IMR-90 (cell line): Measurements from ENCODE around the gene HLA-DQA1. TPM values are rescaled to one million over a fixed set of nuclear protein-coding genes. Genes with fewer than 3 reads are reported as not detected.
"Not testable (repeated sequence)": the region's sequence is repeated elsewhere in the genome, so short reads cannot be mapped to it uniquely, and the experiment has no call there.

Experiments used
- ATAC-seq: fragments of 200-7000 bp; cut with Tn5 transposase; 2 replicates; pipeline ENCODE4 v1.9.1; 2020; ENCODE audit warnings: low read depth, mild to moderate bottlenecking, moderate library complexity
- BruUV-seq: library from RNA; stranded (reverse); fragments of 400-500 nt; replicated peaks from 2 replicates; lab custom pipeline; 2021; lab: Mats Ljungman, UMichigan
- CTCF ChIA-PET: fragments of 300-600 bp; formaldehyde crosslinking; extraction: SDS; loops from one replicate; lab custom pipeline; 2021; ENCODE audit warnings: antibody characterized with exemption; lab: Yijun Ruan, JAX
- POLR2A ChIA-PET: fragments of 300-600 bp; sonication (Branson Sonifier 250); formaldehyde crosslinking; loops from one replicate; lab custom pipeline; 2022; ENCODE audit warnings: antibody characterized with exemption; ENCODE audit not compliant: unreplicated experiment; lab: Charles Lee
- DNase-seq: peaks from one replicate; pipeline ENCODE4 v3.0.0; 2013
- H2AFZ ChIP-seq: replicated peaks from 2 replicates; pipeline ENCODE3; 2013; ENCODE audit warnings: low read length, mild to moderate bottlenecking; ENCODE audit not compliant: poor library complexity
- H2AK5ac ChIP-seq: 2 replicates; pipeline ENCODE4 v1.6.1; 2013; ENCODE audit warnings: low read depth, low read length, inconsistent platforms
- H2AK9ac ChIP-seq: replicated peaks from 2 replicates; pipeline ENCODE3; 2013; ENCODE audit warnings: mild to moderate bottlenecking, low read depth, low read length, moderate library complexity; ENCODE audit not compliant: poor library complexity
- H2BK120ac ChIP-seq: 2 replicates; pipeline ENCODE4 v1.6.1; 2013; ENCODE audit warnings: low read depth, low read length, inconsistent platforms
- H2BK15ac ChIP-seq: 3 replicates; pipeline ENCODE4 v1.6.1; 2013; ENCODE audit warnings: low read depth, low read length, inconsistent platforms
- H2BK20ac ChIP-seq: 2 replicates; pipeline ENCODE4 v1.6.1; 2013; ENCODE audit warnings: low read depth, mild to moderate bottlenecking, inconsistent platforms, low read length, moderate library complexity
- H2BK5ac ChIP-seq: 2 replicates; pipeline ENCODE4 v1.6.1; 2013; ENCODE audit warnings: mild to moderate bottlenecking, low read depth, low read length, inconsistent platforms; ENCODE audit not compliant: poor library complexity, severe bottlenecking
- H3K14ac ChIP-seq: replicated peaks from 2 replicates; pipeline ENCODE4 v1.6.1; 2013; ENCODE audit warnings: low read depth, low read length, inconsistent platforms
- H3K18ac ChIP-seq: 2 replicates; pipeline ENCODE4 v1.6.1; 2013; ENCODE audit warnings: low read depth, low read length, control low read depth
- H3K23ac ChIP-seq: 2 replicates; pipeline ENCODE4 v1.6.1; 2013; ENCODE audit warnings: low read depth, low read length, inconsistent platforms
- H3K27ac ChIP-seq: 2 replicates; pipeline ENCODE4 v1.5.1; 2013; ENCODE audit warnings: mild to moderate bottlenecking, control low read depth, low read length; ENCODE audit not compliant: insufficient read depth
- H3K27me3 ChIP-seq: 2 replicates; pipeline ENCODE4 v1.6.1; 2013; ENCODE audit warnings: low read length; ENCODE audit not compliant: control insufficient read depth, insufficient read depth
- H3K36me3 ChIP-seq: 2 replicates; pipeline ENCODE4 v1.6.1; 2013; ENCODE audit warnings: low read length, mixed read lengths; ENCODE audit not compliant: control insufficient read depth, insufficient read depth
- H3K4ac ChIP-seq: 2 replicates; pipeline ENCODE4 v1.6.1; 2013; ENCODE audit warnings: low read depth, low read length, inconsistent platforms
- H3K4me1 ChIP-seq: 2 replicates; pipeline ENCODE4 v1.6.1; 2013; ENCODE audit warnings: low read length, mixed read lengths; ENCODE audit not compliant: control insufficient read depth, insufficient read depth
- H3K4me2 ChIP-seq: 2 replicates; pipeline ENCODE4 v1.6.1; 2013; ENCODE audit warnings: low read depth, mild to moderate bottlenecking, control low read depth, low read length, moderate library complexity
- H3K4me3 ChIP-seq: 2 replicates; pipeline ENCODE4 v1.5.1; 2013; ENCODE audit warnings: low read depth, mild to moderate bottlenecking, control low read depth, low read length, moderate library complexity; ENCODE audit not compliant: insufficient read depth
- H3K56ac ChIP-seq: 2 replicates; pipeline ENCODE4 v1.6.1; 2013; ENCODE audit warnings: low read length, inconsistent platforms; ENCODE audit not compliant: insufficient read depth; ENCODE audit errors: extremely low read depth
- H3K79me1 ChIP-seq, 2 experiments: 2 replicates each; pipeline ENCODE4 v1.6.1; 2013; ENCODE audit warnings: low read length in 2 of 2, inconsistent platforms in 1 of 2, low read depth in 1 of 2
- H3K9ac ChIP-seq: 2 replicates; pipeline ENCODE4 v1.6.1; 2013; ENCODE audit warnings: low read depth, low read length, control low read depth
- H3K9me1 ChIP-seq: 2 replicates; pipeline ENCODE4 v1.6.1; 2013; ENCODE audit warnings: low read length, inconsistent platforms; ENCODE audit not compliant: insufficient read depth
- H3K9me3 ChIP-seq: 2 replicates; pipeline ENCODE4 v1.6.1; 2013; ENCODE audit warnings: low read length; ENCODE audit not compliant: control insufficient read depth, insufficient read depth
- H4K20me1 ChIP-seq: 2 replicates; pipeline ENCODE4 v1.6.1; 2013; ENCODE audit warnings: low read length, inconsistent platforms; ENCODE audit not compliant: insufficient read depth
- H4K5ac ChIP-seq: 2 replicates; pipeline ENCODE4 v1.6.1; 2013; ENCODE audit warnings: mild to moderate bottlenecking, low read depth, low read length, control low read depth
- H4K8ac ChIP-seq, 2 experiments: 2 replicates each; pipeline ENCODE4 v1.6.1; 2013; ENCODE audit warnings: low read depth in 2 of 2, low read length in 2 of 2, control low read depth in 1 of 2, inconsistent platforms in 1 of 2
- H4K91ac ChIP-seq: 2 replicates; pipeline ENCODE4 v1.6.1; 2013; ENCODE audit warnings: low read depth, low read length, inconsistent platforms; ENCODE audit not compliant: insufficient read depth
- WGBS, 2 experiments: methylation state at CpG; one replicate each; pipeline versions ENCODE4 v1.1.5 to v1.1.7; 2013; ENCODE audit warnings: missing lambda C conversion rate in 2 of 2; ENCODE audit not compliant: insufficient read length in 1 of 2; ENCODE audit errors: extremely low coverage in 2 of 2; 5-methylcytosine and 5-hydroxymethylcytosine counted together
- dilution Hi-C: fragments of 300-500 bp; cut with HindIII; formaldehyde crosslinking; loops from one replicate; pipeline ENCODE4 v1.14.3; 2018; ENCODE audit warnings: low sequenced_read_pairs; ENCODE audit not compliant: unreplicated experiment
- in situ Hi-C: fragments of 300-500 bp; cut with MboI; formaldehyde crosslinking; loops from 3 replicates; pipeline ENCODE4 v1.14.3; 2019; ENCODE audit warnings: low sequenced_read_pairs, inconsistent platforms, mixed read lengths
- intact Hi-C: fragments of 100-400 bp; cut with micrococcal nuclease; formaldehyde crosslinking; loops from 2 replicates; pipeline ENCODE4 v1.10.0; 2022
- polyA plus RNA-seq, 3 experiments: library from polyadenylated mRNA; depleted of rRNA; stranded (reverse); fragments of >200 nt; gene quantifications; 2 replicates each; pipeline ENCODE4 v1.2.3, GENCODE V29; 2012; ENCODE audit warnings: low replicate concordance in 1 of 3
- total RNA-seq: library from RNA; depleted of rRNA; stranded (reverse); fragments of >200 nt; gene quantifications from 2 replicates; pipeline ENCODE4 v1.2.3, GENCODE V29; 2012

The HLA-DQA1 gene
- total and polyA plus RNA-seq, 2 of the 4 experiments (the other 2 are of a cell fraction), result not detected

DNA sequence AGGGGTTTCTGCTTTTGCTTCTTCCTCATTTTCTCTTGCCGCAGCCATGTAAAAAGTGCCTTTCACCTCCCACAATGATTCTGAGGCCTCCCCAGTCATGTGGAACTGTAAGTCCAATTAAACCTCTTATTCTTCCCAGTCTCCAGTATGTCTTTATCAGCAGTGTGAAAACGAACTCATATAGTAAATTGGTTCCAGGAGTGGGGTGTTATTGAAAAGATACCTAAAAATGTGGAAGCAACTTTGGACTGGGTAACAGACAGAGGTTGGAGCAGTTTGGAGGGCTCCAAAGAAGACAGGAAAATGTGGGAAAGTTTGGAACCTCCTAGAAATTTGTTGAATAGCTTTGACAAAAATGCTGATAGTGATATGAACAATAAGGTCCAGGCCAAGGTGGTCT lies 34.7 kb downstream of the HLA-DQA1 start:
- H3K9me1 ChIP-seq, BruUV-seq, H3K18ac ChIP-seq, H3K4ac ChIP-seq, H2BK120ac ChIP-seq, H2AFZ ChIP-seq, H2BK20ac ChIP-seq, H3K23ac ChIP-seq, H3K79me1 ChIP-seq, H3K4me2 ChIP-seq, H2AK5ac ChIP-seq, H3K4me3 ChIP-seq, H4K20me1 ChIP-seq, intact Hi-C loops, H3K9ac ChIP-seq, POLR2A ChIA-PET, H3K9me3 ChIP-seq, H2AK9ac ChIP-seq, H2BK15ac ChIP-seq, H3K36me3 ChIP-seq, DNase-seq, in situ Hi-C loops, ATAC-seq, dilution Hi-C loops, H3K56ac ChIP-seq, H3K27ac ChIP-seq, H2BK5ac ChIP-seq, H3K4me1 ChIP-seq, H4K5ac ChIP-seq, H4K91ac ChIP-seq, H3K14ac ChIP-seq, H4K8ac ChIP-seq, H3K27me3 ChIP-seq, CTCF ChIA-PET: not testable (repeated sequence)
- no CpG with 5 or more reads among the region's 2 CpGs for WGBS, 2 experiments

DNA sequence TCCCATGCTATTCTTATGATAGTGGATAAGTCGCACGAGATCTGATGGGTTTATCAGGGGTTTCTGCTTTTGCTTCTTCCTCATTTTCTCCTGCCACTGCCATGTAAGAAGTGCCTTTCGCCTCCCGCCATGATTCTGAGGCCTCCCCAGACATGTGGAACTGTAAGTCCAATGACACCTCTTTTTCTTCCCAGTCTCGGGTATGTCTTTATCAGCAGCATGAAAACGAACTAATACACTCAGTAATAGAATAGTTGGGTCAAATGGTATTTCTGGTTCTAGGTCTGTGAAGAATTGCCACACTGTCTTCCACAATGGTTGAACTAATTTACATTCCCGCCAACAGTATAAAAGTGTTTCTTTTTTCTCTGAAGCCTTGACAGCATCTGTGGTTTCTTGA lies 36.9 kb downstream of the HLA-DQA1 start:
- dilution Hi-C loops, H3K56ac ChIP-seq, H2BK20ac ChIP-seq, H3K4me1 ChIP-seq, H3K4me2 ChIP-seq, in situ Hi-C loops, H3K4ac ChIP-seq, H3K27ac ChIP-seq, H2AFZ ChIP-seq, ATAC-seq, CTCF ChIA-PET, H3K18ac ChIP-seq, BruUV-seq, H4K91ac ChIP-seq, H3K23ac ChIP-seq, H2AK9ac ChIP-seq, H3K9ac ChIP-seq, H2AK5ac ChIP-seq, H3K9me3 ChIP-seq, H2BK5ac ChIP-seq, H3K9me1 ChIP-seq, H3K27me3 ChIP-seq, H4K20me1 ChIP-seq, H3K14ac ChIP-seq, H4K8ac ChIP-seq, H4K5ac ChIP-seq, POLR2A ChIA-PET, H3K36me3 ChIP-seq, intact Hi-C loops, DNase-seq, H3K79me1 ChIP-seq, H3K4me3 ChIP-seq, H2BK15ac ChIP-seq, H2BK120ac ChIP-seq: not testable (repeated sequence)
- WGBS, 2 experiments, result no CpG with 5 or more reads among the region's 7 CpGs
